ENCODE measurements around the gene TRPM2.
A peak's percentile ranks its signal among the peaks of the same experiment; 100 is the strongest.
"Not testable (repeated sequence)": the region's sequence is repeated elsewhere in the genome, so short reads cannot be mapped to it uniquely, and the experiment has no call there.

TRPM2 gene

GRCh38 chr21:44335266-44336059 lies 18.0 kb upstream of the TRPM2 start:
- no peak for DNase-seq (ENCODE audit: low read depth)

GRCh38 chr21:44337449-44337848 lies 16.0 kb upstream of the TRPM2 start:
- DNase-seq (ENCODE audit: low read depth), result no peak

GRCh38 chr21:44337941-44338895 lies 15.2 kb upstream of the TRPM2 start:
- DNase-seq (ENCODE audit: low read depth), result peak; percentile 45

- peak; percentile 95 for DNase-seq (ENCODE audit: low read depth)
Observed at GRCh38 chr21:44338971-44339910, 14.2 kb upstream of the TRPM2 start, which contains the start of gene CFAP410. Gene CFAP410, minus strand, starts transcription at chr21:44339390. Its CDS starts 196 bp downstream, at chr21:44339194.

- DNase-seq (ENCODE audit: low read depth), result not testable (repeated sequence)
Observed at GRCh38 chr21:44341726-44342458, 11.5 kb upstream of the TRPM2 start.

- not testable (repeated sequence) for DNase-seq (ENCODE audit: low read depth)
Observed at GRCh38 chr21:44342981-44343380, 10.4 kb upstream of the TRPM2 start.

- no peak for DNase-seq (ENCODE audit: low read depth)
Observed at GRCh38 chr21:44344541-44345183, 8.8 kb upstream of the TRPM2 start.

GRCh38 chr21:44345495-44345894 lies 7.9 kb upstream of the TRPM2 start:
- no peak for DNase-seq (ENCODE audit: low read depth)

- no peak for DNase-seq (ENCODE audit: low read depth)
Observed at GRCh38 chr21:44347911-44348451, 5.4 kb upstream of the TRPM2 start.

GRCh38 chr21:44348861-44349260 lies 4.6 kb upstream of the TRPM2 start:
- DNase-seq (ENCODE audit: low read depth), result no peak

- no peak for DNase-seq (ENCODE audit: low read depth)
Observed at GRCh38 chr21:44349416-44349846, 4.0 kb upstream of the TRPM2 start.

GRCh38 chr21:44349847-44350772 lies 3.3 kb upstream of the TRPM2 start:
- no peak for DNase-seq (ENCODE audit: low read depth)

- DNase-seq (ENCODE audit: low read depth), result no peak
Observed at GRCh38 chr21:44350773-44351481, 2.5 kb upstream of the TRPM2 start.

- DNase-seq (ENCODE audit: low read depth), result no peak
Observed at GRCh38 chr21:44351535-44352252, 1.7 kb upstream of the TRPM2 start.

- DNase-seq (ENCODE audit: low read depth), result no peak
Observed at GRCh38 chr21:44352253-44352860, 1.1 kb upstream of the TRPM2 start.

GRCh38 chr21:44354001-44354405 lies 582 bp downstream of the TRPM2 start:
- DNase-seq (ENCODE audit: low read depth), result no peak

Data from iris pigment epithelial cell (primary cell).